HL-60/S4 treated with phorbol 12-myristate 13-acetate at 8.2 ng/mL for 4 days and 3 days (cell line): ENCODE measurements around the gene MYL12A.
"Not testable (repeated sequence)": the region's sequence is repeated elsewhere in the genome, so short reads cannot be mapped to it uniquely, and the experiment has no call there.

Source experiments
- in situ Hi-C: fragments of 300-500 bp; cut with MboI; formaldehyde crosslinking; loops from 2 replicates; pipeline ENCODE4 v1.15.0; 2022; ENCODE audit warnings: low sequenced_read_pairs

The MYL12A gene

DNA sequence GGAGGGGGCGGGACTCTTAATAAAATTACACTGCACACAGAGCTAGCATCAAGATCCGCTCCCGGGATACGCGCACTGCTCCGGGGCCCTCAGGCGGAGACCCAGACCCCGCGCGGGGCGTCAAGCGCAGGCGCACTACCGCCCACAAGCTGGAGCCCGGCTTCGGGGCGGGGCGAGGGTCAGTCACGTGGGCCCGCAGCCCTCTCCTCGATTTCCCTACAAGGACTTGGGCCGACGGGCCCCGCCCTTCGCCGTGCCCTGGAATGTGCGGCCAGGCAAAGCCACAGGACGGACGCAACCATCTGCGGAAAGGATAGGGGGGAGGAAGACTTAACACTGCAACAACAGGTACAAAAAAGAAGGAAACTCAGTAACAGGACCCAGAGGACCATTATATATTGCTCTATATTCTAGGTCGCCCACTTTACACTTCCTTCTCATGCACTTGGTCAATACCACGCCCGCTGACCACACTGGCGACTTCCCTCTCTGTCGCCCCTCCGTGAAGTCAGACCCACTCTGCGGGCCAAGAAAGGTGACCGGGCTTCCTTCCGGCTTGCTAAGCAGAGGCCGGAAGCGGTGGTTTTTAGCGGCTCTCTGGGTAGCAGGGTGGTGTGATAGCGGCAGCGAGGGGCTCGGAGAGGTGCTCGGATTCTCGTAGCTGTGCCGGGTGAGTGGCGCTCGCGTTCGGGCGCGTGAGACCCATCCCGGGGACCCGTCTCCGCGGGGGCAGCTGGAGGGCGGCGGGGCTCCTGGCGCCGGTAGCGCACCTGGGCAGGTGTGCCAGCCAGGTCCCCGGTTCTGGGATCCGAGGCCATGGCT lies at the start of gene MYL12A:
MYL12A (plus strand) TSS at position 562 of the 822 bp plus-strand sequence. CDS start 5,447 bp downstream, outside the sequence.
- in situ Hi-C loops, result loop anchor here (10.0 kb wide), 1 partner anchor 313 kb away; no protein-coding TSS in a partner anchor

GRCh38 chr18:3198260-3198860 lies 49.2 kb upstream of the MYL12A start:
- in situ Hi-C loops, result not testable (repeated sequence)

DNA sequence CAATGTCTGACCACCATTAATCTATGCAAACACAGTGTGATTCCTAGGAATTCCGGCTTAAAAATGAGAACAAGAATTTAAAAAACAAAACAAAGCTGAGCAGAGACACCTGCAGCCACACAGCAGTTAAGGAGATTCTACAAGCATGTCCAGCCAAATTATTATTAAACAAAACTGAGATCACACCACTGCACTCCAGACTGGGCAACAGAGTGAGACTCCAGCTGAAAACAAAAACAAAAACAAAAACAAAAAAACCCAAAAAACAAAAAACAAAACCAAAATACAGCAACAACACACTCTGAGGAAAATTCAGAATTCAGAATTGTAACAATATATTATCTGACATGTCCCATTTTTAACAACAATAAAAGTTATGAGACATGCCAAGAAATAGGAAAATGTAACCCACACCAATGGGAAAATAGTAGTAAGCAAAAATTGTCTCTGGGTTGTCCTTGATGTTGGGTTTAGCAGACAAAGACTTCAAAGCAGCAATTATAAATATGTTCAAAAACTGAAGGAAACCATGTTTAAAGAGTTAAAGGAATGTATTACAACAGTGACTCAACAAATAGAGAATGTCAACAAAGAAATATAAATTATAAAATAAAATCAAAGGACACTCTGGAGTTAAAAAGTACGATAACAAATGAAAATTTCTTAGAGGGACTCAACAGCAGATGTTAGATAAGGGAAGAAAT lies 47.5 kb upstream of the MYL12A start:
- in situ Hi-C loops, result no loop called here

- in situ Hi-C loops, result no loop called here
Measured at GRCh38 chr18:3205239-3205638, 42.4 kb upstream of the MYL12A start.

DNA sequence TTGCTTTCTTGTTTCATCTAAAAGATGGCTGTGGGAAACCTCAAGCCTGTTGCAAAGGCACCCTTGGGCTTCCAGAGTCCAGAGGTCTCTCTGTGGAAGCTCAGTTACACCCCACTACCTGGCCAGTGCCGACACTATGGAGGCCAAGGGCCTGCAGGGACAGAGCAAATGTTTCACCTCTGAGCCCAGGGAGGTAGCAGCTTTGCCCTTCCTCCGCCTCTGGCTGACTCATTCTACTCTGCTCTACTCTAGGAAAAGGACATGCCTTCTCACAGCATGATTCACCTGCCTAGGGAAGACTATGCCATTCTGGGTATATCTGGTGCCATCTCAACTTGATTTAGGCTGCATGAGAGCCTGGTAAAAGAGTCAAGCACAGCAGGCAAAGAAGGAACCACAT lies 40.0 kb upstream of the MYL12A start:
- in situ Hi-C loops, result no loop called here

DNA sequence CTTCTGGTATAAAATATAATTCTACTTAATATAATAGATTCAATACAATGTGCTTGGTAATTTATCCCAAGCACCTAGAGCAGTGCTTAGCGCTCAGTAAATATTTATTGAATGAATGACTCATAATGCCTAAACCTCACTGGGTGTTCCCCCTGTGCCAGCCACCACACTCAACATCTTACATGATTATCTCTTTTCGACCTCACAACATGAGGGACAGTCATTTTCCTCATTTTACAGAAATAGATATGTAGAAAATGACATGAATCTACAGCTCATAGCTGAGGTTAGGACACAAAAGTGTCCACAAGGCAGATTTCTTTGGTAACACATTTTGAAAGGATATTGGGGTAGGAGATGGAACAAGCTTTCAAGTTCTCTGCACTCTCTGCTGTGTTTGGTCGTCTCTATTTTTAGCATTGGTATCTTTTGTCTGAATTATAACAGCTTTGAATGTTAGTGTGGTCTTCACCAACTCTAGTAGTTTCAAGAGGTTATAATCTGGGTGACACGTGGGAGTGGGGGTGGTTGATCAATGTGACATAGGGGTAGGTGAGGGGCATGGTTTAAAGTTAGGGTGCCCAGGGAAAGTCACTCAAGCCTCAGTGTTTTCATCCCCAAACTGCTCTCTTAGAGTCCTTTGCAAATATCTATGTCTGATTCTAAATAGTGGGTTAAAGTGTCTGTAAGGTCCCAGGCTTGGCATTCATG lies 37.6 kb upstream of the MYL12A start:
- in situ Hi-C loops, result no loop called here

- in situ Hi-C loops, result no loop called here
Measured at GRCh38 chr18:3211236-3211992, 36.2 kb upstream of the MYL12A start.

DNA sequence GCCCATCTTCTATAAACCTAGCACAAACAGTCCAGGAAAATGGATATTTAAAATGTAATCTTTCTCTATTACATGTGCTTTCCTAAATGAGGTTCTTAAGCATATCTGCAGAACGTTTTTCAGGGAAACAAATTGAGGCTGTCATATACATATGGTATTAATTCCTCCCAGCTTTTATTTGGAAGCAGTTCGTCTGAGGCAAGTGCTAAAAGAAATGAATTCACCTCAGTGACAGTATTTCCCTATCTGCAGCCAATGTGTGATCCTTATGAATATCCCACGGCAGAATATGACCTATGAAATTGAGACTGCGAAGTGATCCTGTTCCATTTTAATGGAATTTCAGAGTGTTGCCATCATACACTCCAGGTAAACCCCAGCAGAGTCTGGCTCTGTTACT lies 34.9 kb upstream of the MYL12A start:
- in situ Hi-C loops, result no loop called here

DNA sequence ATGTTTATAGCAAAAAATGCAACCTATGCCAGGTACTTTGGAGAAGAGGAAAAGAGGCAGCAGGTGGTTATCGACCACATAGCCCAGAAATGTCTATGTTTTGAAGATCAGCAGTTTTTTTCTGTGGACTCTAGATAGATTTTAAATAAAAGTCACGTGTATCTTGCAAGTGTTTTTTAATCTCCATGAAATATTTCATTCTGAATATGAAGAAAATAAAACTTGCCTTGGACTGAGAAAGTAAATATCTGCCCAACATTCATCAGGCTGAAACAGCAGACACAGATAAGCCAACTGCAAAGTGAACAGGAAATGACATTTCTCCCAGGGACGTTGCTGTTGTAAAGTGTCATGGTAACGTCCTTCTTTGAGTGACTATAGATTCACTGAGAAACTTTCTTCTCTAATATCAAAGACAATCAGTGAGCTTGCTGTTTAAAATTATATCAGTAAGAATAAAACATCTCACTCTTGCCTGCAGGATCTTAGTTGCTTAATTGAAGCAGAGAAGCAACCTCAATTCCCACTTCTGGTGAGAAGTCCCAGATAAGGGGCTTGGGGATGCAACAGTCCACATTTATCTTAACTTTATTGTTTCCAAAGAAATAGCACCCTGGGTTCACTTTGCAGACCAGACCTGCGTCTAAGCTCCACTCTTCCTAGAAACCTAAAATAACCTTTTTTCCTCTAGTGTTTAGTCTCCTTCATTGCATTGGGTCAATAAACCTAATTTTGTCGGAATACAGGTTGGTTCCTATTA lies 34.1 kb upstream of the MYL12A start:
- in situ Hi-C loops, result no loop called here

- in situ Hi-C loops, result no loop called here
Measured at GRCh38 chr18:3214855-3215637, 32.6 kb upstream of the MYL12A start.

- in situ Hi-C loops, result no loop called here
Measured at GRCh38 chr18:3216987-3217386, 30.6 kb upstream of the MYL12A start.

DNA sequence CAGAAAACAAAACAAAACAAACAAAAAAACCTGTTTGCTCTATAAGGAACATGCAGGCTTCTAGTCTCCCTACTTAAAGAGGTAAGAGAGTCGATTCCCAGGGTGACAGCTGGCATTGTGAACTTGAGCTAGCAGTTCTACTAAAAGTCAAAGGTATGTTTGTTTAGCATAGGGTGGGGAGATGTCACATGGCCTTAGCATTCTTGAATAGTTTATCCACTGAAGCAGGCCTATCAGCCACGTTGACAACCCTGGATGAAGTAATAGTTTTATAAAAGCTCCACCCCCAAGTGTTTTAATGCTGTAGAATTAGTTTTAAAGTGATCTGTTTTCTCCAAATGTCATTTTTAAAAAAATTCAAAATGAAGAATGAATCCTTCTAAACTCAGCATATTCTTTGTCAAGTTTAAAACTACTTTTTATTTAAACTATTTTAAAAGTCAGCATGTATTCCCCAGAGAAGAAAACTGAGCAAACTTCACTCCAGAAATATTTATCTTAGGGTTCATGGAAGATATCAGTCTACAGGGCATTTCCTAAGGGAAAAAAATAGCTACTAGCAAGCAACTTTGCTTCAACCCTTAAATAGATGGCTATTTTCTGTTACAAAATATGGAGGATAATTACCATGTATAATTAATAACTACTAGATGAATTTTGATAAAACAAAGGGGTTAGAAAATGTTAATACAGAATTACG lies 29.5 kb upstream of the MYL12A start:
- in situ Hi-C loops, result no loop called here

GRCh38 chr18:3218819-3219218 lies 28.8 kb upstream of the MYL12A start:
- in situ Hi-C loops, result no loop called here

- in situ Hi-C loops, result no loop called here
Measured at GRCh38 chr18:3219241-3219630, 28.4 kb upstream of the MYL12A start.

DNA sequence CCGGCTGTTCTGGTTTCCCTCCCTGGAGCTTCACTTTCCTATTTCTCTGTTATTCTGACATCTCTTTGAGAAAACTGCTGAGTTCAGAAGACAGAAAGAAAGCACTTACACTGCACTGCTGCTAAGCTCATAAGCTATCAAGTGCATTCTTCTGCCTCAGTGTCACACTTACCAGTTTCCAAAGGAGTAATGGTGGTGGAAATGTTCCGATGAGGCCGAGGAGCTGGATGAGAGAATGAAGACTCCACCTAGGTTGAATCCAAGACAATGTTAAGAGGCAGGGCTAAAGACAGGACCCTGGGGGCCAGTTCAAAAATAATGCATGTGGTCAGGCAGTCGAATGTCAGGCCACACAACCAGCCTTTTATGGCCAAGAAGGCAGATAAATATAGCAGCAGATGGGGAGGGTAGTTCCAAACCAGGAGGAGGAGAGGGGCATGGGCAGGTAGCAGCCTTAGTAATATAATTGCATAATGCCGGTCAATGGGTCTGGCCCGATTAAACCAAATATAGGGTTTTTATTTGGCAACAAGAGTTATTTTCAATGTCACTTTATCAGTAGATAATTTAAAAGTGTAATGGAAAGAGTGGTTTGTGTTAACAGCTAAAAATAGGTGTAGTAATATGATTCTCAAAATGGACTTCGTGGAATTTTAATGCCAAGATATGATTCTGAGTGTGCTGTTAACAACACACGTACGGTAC lies 27.8 kb upstream of the MYL12A start, which contains the start of gene MYOM1:
MYOM1 (minus strand) TSS at position 338 of the 705 bp plus-strand sequence. CDS start 4,745 bp downstream, outside the sequence.
- in situ Hi-C loops, result no loop called here

DNA sequence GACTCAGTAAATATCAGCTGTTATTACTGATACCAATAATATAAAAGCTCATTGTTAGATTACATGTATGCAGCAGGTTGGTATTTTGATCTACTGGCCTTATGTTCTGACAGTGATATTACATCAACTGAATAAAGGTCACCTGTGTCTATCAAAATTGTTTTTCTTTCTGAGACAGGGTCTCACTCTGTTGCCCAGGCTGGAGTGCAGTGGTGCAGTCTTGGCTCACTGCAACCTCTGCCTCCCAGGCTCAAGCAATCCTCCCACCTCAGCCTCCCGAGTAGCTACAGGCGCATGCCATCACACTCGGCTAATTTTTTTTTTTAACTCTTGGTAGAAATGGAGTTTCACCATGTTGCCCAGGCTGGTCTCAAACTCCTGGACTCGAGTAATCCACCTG lies 26.7 kb upstream of the MYL12A start:
- in situ Hi-C loops, result not testable (repeated sequence)

GRCh38 chr18:3221496-3221895 lies 26.1 kb upstream of the MYL12A start:
- in situ Hi-C loops, result no loop called here

GRCh38 chr18:3223356-3223755 lies 24.2 kb upstream of the MYL12A start:
- in situ Hi-C loops, result no loop called here
